GM12873 (cell line): Measurements from ENCODE around the gene OR2B6.

Source experiments
- TF ChIP-seq, protein P1 (sequence below): IDR thresholded peaks from 2 replicates; pipeline ENCODE4 v1.5.1; 2012; ENCODE audit warnings: low read depth, mild to moderate bottlenecking, moderate library complexity, low read length, control low read depth; ENCODE audit not compliant: insufficient read depth; ENCODE audit errors: missing control alignments

The OR2B6 gene

DNA sequence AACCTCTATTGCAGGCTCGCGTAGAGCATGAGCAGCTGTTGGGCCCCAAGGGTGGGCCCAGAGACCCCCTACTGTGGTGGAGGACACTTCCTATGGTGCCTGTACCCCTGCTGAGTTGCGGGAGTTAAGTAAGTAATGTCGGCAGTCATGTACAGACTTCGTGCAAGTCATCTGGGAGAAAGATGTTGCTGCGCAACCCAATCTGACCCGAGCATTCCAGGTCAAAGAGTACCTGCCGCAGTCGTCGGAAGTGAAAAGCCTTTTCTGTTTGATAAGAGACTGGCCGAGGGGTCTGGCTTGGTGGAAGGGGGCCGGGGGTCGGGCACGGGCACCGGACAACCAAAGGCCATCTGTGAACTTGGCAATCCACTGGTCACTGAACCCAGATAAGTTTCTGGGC lies 44.3 kb downstream of the OR2B6 start:
- TF ChIP-seq, protein P1, sequence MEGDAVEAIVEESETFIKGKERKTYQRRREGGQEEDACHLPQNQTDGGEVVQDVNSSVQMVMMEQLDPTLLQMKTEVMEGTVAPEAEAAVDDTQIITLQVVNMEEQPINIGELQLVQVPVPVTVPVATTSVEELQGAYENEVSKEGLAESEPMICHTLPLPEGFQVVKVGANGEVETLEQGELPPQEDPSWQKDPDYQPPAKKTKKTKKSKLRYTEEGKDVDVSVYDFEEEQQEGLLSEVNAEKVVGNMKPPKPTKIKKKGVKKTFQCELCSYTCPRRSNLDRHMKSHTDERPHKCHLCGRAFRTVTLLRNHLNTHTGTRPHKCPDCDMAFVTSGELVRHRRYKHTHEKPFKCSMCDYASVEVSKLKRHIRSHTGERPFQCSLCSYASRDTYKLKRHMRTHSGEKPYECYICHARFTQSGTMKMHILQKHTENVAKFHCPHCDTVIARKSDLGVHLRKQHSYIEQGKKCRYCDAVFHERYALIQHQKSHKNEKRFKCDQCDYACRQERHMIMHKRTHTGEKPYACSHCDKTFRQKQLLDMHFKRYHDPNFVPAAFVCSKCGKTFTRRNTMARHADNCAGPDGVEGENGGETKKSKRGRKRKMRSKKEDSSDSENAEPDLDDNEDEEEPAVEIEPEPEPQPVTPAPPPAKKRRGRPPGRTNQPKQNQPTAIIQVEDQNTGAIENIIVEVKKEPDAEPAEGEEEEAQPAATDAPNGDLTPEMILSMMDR: no peak

GRCh38 chr6:28001751-28002150 lies 44.7 kb downstream of the OR2B6 start:
- TF ChIP-seq, protein P1: no peak

DNA sequence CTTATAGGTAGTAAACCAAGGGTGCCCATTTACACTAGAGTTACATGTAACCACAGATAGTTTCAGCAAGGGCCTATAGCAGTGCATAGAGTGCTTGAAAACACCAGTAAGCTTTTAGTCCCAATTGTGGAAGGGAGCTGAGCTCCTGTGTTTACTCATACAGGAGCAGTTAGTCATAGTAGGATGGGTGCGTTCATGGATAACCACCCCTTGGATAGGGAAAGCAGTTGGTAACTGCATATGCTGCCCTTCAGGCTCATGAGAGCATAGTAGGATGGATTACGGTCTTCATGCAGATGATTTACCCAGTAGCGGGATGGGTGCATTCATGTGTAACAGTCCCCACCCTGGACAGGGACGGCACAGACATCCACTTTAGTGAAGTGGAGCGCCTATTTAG lies 45.1 kb downstream of the OR2B6 start:
- TF ChIP-seq, protein P1: no peak

DNA sequence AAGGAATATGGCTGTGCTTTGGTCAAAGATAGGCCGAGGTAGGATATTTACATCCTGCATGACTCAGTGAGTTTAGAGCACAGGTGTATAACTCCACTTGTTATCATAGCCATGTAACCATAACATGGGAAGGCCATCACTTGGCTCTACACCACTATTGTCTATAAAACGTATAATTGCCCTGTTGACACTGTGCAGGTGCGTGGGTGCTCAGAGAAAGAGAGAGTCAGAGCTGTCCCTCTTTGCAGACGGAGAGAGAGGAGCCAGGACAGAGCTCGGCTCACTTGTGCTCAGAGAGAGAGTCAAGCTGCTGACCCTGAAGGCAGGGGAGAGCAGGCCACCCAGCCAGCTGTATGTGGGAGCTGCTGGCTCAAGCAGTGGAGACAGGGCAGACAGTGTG lies 46.0 kb downstream of the OR2B6 start:
- TF ChIP-seq, protein P1: no peak

DNA sequence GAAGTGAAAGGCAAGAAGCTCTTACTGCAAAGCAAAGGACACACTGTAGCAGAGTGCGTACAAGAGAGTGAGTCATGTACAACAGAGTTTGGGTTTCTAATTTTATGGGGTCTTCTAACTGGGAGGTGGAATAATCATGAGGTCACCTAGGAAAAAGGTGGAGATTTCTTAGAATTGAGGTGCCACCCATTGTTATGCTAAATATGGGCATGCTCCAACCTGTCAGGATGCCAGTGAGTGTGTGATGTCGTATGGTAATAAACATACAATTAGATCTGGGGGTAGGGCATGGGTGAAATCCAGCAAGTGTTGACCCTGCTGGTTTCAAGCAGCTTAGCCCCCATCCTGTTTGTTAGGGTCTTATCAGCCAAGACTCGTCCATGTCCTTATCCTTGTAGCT lies 46.6 kb downstream of the OR2B6 start:
- TF ChIP-seq, protein P1: no peak

DNA sequence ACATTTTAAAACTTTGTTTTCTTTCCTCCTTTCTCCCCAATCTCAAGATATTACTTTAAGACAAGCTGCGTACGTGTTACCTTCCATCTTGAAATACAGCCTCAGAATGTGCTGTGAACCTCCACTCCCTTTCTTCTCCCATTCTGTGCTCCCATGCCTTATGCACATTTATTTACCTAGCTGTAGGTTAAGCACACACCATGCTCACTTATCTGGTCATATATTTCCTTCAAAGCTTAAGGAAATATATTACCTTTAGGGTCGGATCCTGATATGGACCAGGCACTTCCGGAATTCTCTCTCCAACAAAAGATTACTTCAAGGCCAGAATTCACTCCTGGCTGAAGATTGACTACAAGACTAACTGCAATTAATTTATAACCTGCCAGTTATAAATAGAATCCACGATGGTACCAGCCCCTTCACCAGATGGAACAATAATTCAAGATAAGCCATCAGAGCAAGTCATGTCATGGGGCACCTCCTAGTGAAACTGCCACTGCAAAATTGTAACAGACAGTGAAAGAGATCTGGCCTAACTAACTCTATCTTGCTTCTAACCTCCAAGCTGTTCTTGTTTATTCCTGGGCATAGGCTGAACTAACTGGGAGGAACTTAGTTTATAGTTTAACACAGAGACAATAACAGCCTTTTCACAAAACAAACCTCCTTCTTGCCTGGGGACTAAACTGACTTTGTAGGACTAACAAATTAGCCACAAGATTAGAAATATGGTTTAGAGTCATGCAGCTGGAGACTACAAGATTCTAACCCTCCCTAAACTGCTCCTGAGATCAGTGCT lies 47.5 kb downstream of the OR2B6 start:
- TF ChIP-seq, protein P1: no peak

DNA sequence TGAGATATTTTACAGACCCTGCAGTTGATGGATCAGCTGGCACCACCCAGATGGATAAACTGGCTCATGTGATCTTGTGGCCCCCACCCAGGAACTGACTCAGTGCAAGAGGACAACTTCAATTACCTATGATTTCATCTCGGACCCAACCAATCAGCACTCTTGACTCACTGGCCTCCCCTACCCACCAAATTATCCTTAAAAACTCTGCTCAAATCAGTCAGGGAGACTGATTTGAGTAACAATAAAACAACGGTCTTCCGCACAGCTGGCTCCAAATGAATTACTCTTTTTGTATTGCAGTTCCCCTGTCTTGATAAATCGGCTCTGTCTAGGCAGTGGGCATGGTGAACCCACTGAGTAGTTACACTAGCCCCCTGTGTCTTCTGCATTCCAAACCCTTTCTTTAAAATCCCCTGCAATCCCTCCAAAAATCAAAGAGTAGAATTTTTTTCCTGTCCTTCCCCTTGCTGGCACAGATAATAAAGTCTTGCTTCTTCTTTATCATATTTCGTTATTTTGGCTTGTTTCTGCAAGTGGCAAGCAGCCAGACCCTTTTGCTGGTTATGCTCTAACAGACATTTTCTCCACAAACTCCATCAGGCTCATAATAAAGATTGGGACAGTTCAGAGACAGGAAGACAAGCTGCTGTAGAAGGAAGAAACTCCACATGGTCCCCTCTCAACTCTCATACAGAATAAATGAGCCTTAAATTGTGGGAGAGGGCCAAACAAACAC lies 48.3 kb downstream of the OR2B6 start:
- TF ChIP-seq, protein P1: no peak
